GM21717 (cell line): Measurements from ENCODE around the gene KCNJ5.

Source experiments
- ATAC-seq: cut with Tn5 transposase; IDR thresholded peaks from one replicate; pipeline ENCODE4 v1.9.1; 2021; ENCODE audit warnings: mild to moderate bottlenecking, moderate library complexity; ENCODE audit not compliant: unreplicated experiment

Gene KCNJ5

DNA sequence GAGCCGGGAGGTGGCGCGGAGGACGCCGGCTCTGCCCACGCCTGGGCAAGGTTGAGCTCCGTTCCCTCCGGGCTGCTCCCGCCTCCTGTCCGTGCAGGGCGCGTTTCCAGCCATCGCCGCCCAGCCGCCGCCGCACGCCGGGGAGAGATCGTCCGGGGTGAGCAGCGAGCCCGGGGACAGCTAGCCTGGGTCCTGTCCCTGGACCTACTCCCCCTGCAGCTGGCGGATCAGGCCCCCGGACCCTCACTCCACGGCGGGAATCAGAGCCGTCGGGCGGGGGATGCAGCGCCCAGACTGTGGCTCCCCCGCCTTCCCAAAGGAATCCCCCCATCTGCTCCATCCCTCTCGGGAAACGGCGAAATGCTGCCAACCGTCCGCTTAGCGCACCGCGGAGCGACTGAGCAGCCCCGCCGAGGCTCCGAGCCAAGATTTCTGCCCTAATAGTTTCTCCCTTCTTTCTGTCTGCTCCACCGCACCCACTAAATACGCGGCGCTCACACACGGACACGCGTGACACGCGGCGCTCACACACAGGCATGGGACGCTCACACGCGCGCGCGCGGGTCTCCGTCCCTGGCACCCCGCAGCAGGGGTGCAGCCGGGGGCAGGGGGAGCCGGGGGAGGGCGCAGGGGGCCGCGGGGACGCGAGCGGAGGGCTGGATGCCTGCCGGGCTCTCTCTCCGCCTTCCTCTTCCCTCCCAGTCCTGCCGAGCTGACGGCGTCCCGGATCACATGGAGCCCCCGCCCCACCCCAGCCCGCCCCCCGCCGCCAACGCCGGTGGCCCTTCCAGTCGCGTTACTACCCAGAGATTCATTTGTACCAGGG, at the start of gene KCNJ5:
Gene KCNJ5, plus strand, starts transcription at position 814 of the 826 bp plus-strand sequence. CDS start 19,918 bp downstream, outside the sequence.
- ATAC-seq: no peak

GRCh38 chr11:128841461-128842072, 49.6 kb upstream of the KCNJ5 start:
- ATAC-seq: peak; percentile 62

DNA sequence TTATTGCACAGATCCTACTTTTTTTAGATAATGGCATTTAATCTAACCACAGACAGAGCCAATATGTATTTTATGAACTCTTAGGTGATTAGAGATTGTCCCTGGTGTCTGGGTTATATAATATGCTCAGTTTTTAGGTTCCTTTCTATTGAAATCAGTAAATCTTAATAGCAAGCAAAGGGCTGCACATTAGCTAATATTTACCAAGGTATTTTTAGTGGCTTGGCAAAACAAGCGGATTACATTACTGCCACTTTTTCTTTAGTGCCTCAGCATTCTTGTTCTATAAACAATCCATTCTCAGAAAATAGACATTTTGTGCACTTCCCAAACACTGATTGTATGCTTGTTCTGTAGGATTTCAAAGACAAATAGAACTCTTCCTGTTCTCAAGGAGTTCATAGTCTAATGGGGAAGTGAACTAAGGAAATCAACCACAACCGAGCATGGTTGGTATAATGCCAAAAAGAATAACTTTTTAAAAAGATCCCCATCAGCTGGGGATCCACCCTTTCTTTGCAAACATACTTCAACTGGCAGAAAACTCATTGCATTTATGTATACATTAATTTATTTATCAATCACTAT, 47.9 kb upstream of the KCNJ5 start:
- ATAC-seq: no peak

DNA sequence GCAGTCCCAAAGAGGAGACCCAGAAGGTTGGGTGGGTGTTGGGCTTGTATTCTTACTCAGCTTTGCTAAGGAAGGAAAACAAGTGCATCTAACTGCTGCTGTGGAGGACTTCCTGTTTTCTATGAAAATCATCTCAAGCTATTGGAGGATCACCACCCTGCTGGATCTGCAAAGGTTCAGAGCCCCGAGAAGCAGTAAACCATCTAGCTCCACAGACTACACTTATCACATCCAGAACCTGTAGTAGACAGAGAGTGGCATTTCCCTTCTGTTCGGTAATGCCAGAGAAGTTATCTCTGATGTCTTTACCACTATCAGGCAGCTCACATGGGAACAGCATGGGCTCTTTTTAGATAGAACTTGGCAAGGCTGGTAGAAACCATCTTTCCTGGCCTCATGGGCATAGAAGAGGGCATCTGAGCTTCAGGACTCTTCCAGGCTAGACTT, 45.8 kb upstream of the KCNJ5 start:
- no peak for ATAC-seq

DNA sequence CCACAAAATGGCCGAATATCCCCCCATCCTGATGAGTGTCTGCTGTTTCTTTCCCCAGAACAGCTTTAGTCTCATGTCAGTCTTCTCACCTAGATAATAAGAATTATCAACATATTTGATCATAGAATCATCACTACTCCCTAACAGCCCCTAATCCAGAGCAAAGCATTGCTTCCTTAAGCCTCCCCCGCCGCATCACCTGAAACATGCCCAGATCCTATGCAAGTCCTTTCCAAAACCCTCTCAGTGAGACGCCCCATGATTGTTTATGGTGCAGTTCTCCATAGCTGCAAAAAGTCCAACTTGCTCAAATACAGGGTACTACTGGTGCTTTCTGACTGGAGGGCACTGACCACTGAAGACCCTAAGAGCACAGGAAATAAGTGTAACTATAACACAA, 44.2 kb upstream of the KCNJ5 start:
- ATAC-seq: no peak

DNA sequence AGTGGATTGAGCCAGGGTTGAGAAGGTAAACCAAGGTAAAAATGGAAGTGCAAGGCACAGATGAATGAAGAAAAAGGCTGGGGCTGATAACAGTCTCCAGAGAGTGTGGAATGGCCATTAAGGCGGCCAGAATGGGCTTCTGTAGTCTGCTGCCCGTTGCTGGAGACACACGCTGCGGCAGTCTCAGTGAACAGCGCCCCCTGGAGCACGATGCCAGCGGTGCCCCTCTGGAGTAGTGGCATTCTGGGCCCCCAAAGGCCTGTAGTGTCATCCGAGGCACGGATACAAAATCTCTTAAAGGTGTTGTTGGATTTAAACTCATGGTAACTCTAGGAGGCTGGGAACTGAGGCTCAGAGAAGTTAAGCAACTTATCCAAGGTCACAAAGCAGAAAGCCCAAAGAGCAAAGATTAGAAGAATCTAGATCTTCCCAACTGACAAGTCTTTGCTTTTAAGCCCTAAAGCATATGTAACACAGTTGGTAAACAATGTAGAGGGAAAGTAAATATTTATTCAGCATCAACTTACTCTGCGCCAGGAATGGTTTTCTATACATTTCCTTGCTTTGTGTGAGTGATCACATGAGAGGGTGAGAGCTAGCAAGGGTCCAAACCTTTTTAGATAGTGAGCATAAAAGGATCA, 42.2 kb upstream of the KCNJ5 start:
- peak; percentile 77 for ATAC-seq

DNA sequence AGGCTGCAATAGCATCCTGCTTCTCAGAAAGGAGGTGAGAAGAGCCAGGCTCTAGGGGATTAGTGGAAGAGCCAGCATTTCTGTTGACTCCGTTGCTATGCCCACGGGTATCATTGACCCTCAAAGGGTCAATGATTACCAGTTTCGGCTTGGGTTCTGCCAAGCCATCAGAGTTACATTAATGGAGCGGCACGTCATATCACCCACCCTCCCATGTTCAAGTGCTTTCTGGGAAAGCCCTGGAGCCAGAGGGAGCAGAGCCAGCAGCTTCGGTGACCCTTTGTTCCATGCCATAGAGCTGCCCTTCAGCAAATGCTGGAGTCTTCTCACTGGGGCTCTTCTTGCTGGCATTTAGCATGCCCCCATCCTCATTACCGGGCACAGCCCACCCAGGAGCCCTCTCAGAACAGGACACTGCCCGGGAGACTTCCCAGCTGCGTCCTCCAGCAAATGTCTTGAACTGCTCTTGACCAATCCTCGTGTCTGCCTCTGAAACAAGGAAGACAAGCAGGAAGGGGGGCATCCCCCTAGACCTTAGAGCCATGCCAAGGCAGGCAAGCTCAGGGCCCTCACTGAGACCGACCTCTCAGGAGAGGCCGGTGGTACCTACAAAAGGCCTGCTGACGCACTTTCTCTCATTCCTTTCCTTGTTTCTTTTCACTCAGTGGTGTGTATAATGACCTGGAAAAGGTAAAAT, 38.7 kb upstream of the KCNJ5 start:
- no peak for ATAC-seq

DNA sequence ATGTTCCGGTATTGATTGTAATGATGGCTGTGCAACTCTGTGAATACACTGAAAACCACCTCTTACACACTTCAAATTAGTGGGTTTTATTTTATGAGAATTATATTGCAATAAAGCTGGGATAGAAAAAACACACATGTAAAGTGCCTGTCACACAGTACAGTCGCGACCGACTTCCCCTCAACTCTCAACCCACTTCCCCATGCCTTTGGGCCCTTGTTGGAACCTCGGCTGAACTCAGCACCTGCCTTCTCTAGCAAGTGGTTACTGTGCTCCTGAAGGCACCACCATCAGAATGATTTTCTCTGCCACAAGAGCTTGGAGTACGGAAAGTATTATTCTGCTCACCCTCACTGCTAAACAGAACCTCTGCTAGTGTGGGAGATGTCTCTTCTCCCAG, 37.6 kb upstream of the KCNJ5 start:
- no peak for ATAC-seq

GRCh38 chr11:128854841-128855240, 36.3 kb upstream of the KCNJ5 start:
- no peak for ATAC-seq

DNA sequence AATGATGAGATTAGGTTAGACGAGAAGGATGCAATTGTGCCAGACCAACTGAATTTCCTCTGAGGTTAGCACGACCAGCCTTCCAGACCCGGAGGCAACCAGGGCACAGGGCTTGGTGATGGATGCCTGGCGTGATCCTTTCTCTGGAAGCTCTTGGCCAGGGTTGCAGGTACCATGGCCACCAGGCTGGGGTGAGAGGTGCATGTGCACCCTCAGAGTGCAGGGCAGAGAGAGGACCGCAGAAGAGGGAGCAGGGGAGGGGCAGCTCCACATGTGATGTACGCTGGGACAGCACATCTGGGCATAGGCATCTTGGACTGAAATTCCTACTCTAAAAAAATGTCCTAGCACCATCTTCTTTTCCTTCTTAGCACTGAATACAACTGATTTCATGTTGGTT, 34.9 kb upstream of the KCNJ5 start:
- ATAC-seq: no peak

DNA sequence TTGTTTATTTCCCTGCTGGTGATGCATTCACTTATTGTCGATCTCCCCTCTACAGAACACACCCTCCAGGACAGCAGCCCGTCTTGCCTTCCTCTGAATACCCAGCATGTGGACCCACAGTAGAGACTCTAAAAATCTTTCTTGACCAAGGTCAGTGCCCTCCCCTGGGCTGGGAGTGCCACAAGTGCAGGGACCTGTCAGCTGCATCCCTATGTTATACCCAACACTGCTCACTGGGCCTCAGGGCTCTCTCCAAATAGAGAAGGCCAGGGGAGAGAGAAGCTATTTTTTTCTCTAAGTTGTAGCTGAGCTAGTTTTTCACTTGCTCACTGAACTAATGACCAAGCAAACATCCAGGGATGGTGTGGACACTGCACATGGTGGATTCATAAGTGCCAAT, 33.8 kb upstream of the KCNJ5 start:
- no peak for ATAC-seq

DNA sequence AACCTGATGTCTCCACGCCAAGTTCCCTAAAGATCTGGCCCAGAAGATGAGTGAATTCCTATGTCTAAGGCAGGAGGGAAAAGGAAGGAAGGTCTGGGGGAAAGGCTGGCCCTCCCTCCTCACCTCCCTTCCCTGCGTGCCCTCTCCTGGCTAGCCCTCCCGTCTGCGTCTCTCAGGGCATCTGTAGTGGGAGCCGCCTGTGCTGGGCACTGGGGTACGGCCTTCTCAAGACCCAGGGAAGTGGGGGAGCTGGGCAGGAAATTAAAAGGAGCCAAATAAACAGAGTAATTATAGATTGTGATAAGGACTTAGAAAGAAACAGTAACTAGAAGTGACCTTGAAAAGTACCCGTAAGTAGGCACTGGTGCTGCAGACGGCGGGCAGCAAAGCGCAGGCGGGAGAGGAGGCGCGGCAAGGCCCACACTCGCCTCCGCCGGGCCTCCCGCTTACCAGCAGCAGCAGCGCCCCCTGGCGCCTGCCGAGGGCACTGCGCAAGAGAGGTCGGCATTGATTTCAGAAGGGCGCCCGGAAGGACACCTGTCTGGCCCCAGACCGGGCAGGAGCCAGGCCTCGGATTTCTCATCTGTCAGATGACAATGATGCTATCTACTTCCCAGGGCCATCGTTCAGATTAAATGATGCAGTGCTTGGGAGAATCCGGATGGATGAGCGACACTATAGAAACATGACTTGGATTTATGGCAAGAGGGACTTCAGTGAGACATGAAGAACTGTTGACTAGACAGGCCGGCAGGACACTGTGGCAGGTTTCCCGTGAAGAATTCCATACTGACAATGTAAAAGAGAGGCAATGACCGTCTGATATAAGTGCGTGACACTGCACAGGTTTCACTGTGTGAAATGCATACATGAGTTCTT, 31.4 kb upstream of the KCNJ5 start:
- ATAC-seq: peak; percentile 89

- no peak for ATAC-seq
These were observed 30.4 kb upstream of the KCNJ5 start for GRCh38 chr11:128860571-128861361.

DNA sequence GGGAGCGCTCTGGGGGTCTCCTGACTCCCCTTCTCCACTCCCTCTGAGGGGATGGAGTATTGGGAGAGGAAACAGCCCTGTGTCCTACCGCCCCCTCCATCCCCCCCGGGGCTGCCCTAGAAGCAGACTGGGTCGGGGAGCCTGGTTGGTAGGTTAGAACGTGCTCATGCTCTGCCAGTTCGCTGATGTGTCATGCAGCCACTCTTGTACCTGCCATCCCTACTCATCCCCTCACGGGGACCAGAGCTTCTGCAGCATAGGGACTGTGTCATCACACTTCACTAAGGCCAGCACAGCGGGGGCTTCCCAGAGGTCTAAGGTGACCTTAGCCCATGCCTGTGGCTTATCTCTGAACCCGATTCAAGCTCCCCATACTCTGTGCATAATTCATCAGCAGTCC, 28.8 kb upstream of the KCNJ5 start:
- no peak for ATAC-seq

DNA sequence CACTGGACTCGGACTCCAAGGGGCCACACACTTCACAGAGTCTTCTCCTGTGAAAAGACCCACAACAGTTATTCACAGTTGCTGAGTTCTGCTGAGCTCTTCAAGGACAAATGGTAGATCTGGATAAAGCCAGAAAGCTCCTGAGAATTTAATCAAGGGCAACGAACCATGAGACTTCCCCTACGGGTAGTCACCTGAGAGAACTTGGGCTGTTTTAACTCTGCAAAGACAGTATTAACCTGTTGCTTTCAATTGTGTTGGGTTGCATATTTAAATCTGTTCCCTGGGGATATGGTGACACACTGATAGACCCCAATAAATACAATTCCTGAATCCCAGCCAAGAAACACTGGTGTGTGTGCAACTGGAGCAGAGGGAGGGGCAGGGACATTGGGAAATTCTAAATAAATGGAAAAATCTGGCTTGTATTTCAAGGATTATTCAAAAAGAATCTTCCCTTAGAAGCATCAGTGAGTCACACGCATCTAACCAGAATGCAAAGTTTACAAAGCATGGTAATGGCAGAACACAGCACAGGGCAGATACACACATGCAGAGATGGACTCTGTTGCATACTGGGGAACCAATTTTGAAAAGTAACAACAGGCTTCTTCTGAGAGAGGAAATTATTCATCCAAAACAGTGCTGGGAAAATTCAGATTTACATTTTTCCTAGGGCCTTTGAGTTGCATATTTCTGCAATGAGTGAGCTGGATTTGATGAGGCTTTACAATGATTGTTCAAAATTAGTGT, 28.1 kb upstream of the KCNJ5 start:
- no peak for ATAC-seq

GRCh38 chr11:128865490-128865889, 25.7 kb upstream of the KCNJ5 start:
- ATAC-seq: no peak

DNA sequence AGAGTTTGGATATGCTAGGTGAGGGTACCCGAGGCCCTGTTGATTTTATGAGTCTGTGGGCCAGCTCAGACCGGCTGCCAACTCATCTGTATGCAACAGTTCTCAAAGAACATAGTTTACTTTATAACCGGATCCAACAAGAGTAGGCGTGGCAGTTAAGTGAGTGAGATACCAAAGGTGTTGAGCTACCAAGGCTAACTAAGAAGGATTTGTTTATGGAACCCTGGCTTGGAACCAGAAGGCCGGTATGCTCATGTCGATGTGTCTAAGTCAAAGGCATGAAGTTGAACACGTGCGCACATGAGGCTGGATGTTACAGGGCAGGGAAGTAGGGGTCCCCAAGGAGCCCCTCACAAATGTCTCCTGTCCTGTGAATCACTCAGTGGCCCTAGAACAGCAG, 23.9 kb upstream of the KCNJ5 start, which contains the start of gene KCNJ1:
Gene KCNJ1, minus strand, starts transcription at position 20 of the 400 bp plus-strand sequence. CDS start 27,053 bp downstream, outside the sequence.
- no peak for ATAC-seq
